ENCODE measurements around the gene CKAP2.

DNA sequence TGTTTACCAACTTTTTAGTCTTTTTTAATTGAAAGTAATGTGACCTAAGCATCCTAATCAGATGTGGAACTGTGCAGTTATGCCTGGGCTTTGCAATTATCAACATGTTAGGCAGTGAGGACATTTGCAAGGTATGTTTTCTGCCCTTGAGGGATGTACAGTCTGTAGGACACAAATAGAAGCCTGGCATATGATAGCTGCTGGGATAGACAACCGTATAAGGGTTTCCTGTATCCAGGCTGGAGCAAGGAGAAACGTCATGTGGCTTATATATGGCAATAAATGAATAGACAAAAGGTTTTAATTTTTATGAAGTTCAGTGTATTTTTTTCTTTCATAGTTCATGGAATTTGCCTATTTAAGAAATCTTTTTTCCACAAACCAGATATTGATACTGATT is 2.8 kb upstream of the CKAP2 start:
- no peak for TF ChIP-seq SRF (IDR thresholded peaks at IDR 0.05; ENCODE audit: low read depth, low read length)
- TF ChIP-seq YY1 (IDR thresholded peaks at IDR 0.05; ENCODE audit: low read depth, low read length) = no peak
- TF ChIP-seq CEBPB (IDR thresholded peaks at IDR 0.05; ENCODE audit: low read depth, low read length) = no peak
- TF ChIP-seq, protein P1, sequence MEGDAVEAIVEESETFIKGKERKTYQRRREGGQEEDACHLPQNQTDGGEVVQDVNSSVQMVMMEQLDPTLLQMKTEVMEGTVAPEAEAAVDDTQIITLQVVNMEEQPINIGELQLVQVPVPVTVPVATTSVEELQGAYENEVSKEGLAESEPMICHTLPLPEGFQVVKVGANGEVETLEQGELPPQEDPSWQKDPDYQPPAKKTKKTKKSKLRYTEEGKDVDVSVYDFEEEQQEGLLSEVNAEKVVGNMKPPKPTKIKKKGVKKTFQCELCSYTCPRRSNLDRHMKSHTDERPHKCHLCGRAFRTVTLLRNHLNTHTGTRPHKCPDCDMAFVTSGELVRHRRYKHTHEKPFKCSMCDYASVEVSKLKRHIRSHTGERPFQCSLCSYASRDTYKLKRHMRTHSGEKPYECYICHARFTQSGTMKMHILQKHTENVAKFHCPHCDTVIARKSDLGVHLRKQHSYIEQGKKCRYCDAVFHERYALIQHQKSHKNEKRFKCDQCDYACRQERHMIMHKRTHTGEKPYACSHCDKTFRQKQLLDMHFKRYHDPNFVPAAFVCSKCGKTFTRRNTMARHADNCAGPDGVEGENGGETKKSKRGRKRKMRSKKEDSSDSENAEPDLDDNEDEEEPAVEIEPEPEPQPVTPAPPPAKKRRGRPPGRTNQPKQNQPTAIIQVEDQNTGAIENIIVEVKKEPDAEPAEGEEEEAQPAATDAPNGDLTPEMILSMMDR (IDR thresholded peaks at IDR 0.05; ENCODE audit: control extremely low read depth in 1 of 3, insufficient read depth in 1 of 3, low read depth in 1 of 3, low read length in 3 of 3) = no peak
- no peak for TF ChIP-seq RAD21 (IDR thresholded peaks at IDR 0.05 in 1 of 2, conservative IDR thresholded peaks at IDR 0.05 in 1 of 2; ENCODE audit: low read depth in 2 of 2, low read length in 2 of 2)
- TF ChIP-seq GABPA (IDR thresholded peaks at IDR 0.05; ENCODE audit: borderline replicate concordance, insufficient read depth, low read length) = no peak
- TF ChIP-seq EZH2 (IDR thresholded peaks at IDR 0.05; ENCODE audit: low read depth, low read length, severe bottlenecking) = no peak

Data from H1 (cell line).